Natural killer cell (primary cell): ENCODE measurements around the gene CSE1L. TPM values are rescaled to one million over a fixed set of nuclear protein-coding genes. Genes with fewer than 3 reads are reported as not detected.
A peak's percentile ranks its signal among the peaks of the same experiment; 100 is the strongest.
"Not testable (repeated sequence)": the region's sequence is repeated elsewhere in the genome, so short reads cannot be mapped to it uniquely, and the experiment has no call there.

Source experiments
- ATAC-seq, 3 donors: fragments of 150-1000 bp in 2 of 3; fragments of 200-7000 bp in 1 of 3; cut with Tn5 transposase; 1 replicate in 1 of 3; 2 replicates in 2 of 3; pipeline ENCODE4 v1.10.0; 2021; ENCODE audit warnings: mild to moderate bottlenecking in 2 of 3, moderate library complexity in 2 of 3
- DNase-seq, 2 donors: peaks; one replicate each; pipeline versions ENCODE4 v3.0.0 to v3.0.0-alpha.2; 2013 to 2021; ENCODE audit warnings: mixed read lengths in 1 of 2
- H3K27ac ChIP-seq: one replicate; pipeline ENCODE4 v1.5.1; 2013; ENCODE audit warnings: mild to moderate bottlenecking, low read length
- H3K27me3 ChIP-seq: one replicate; pipeline ENCODE4 v1.6.1; 2013; ENCODE audit warnings: low read length; ENCODE audit not compliant: control insufficient read depth, insufficient read depth
- H3K36me3 ChIP-seq: one replicate; pipeline ENCODE4 v1.6.1; 2013; ENCODE audit warnings: low read length; ENCODE audit not compliant: control insufficient read depth, insufficient read depth
- H3K4me1 ChIP-seq: one replicate; pipeline ENCODE4 v1.6.1; 2013; ENCODE audit warnings: low read length; ENCODE audit not compliant: control insufficient read depth, insufficient read depth
- H3K4me3 ChIP-seq: one replicate; pipeline ENCODE4 v1.5.1; 2013; ENCODE audit warnings: low read length
- H3K9me3 ChIP-seq: one replicate; pipeline ENCODE4 v1.6.1; 2013; ENCODE audit warnings: low read length; ENCODE audit not compliant: control insufficient read depth, insufficient read depth
- H3K27ac Mint-ChIP-seq, 2 donors: one replicate each; pipeline ENCODE4 v1.8.0; 2022; ENCODE audit warnings: mild to moderate bottlenecking in 2 of 2, mixed read lengths in 2 of 2, moderate library complexity in 1 of 2
- H3K27me3 Mint-ChIP-seq, 2 donors: one replicate each; pipeline ENCODE4 v1.8.0; 2022; ENCODE audit warnings: low read depth in 2 of 2, mixed read lengths in 2 of 2
- H3K36me3 Mint-ChIP-seq: one replicate; pipeline ENCODE4 v1.8.0; 2022; ENCODE audit warnings: mixed read lengths
- H3K4me1 Mint-ChIP-seq, 2 donors: one replicate each; pipeline ENCODE4 v1.8.0; 2022; ENCODE audit warnings: mixed read lengths in 2 of 2
- H3K4me3 Mint-ChIP-seq: one replicate; pipeline ENCODE4 v1.8.0; 2022; ENCODE audit warnings: mild to moderate bottlenecking, moderate library complexity, mixed read lengths
- H3K9me3 Mint-ChIP-seq, 2 donors: one replicate each; pipeline ENCODE4 v1.8.0; 2022; ENCODE audit warnings: mixed read lengths in 2 of 2
- WGBS: methylation state at CpG from one replicate; pipeline ENCODE4 v1.1.7; 2013; ENCODE audit warnings: missing lambda C conversion rate; ENCODE audit not compliant: insufficient coverage; 5-methylcytosine and 5-hydroxymethylcytosine counted together
- intact Hi-C: fragments of 100-400 bp; cut with micrococcal nuclease; formaldehyde crosslinking; loops from one replicate; pipeline ENCODE4 v1.14.2; 2022
- total RNA-seq, 4 donors: library from RNA; stranded (reverse); fragments of 120-200 nt in 1 of 4; gene quantifications; one replicate each; pipeline versions ENCODE4 v1.2.3 to v1.2.4, GENCODE V29; 2013 to 2022
- TF ChIP-seq, protein P1 (sequence below): fragments of 200-600 bp; IDR thresholded peaks from one replicate; pipeline ENCODE4 v1.8.0; 2022; ENCODE audit warnings: antibody characterized with exemption

CSE1L gene
- total RNA-seq, 3 donors from 2014 or later (not counting 1 experiment from before 2014, with no cell fraction given) = 24.6 to 29.5 (median 25.8) TPM

- H3K9me3 Mint-ChIP-seq = no peaks in the 10 kb centered on the region
- intact Hi-C loops = no loop called here
- Histone ChIP-seq H3K27ac (no peak overlapping the region), H3K4me1 (peaks cover 5% of the 10 kb centered on the region), H3K36me3 (peaks cover 8% of the 10 kb centered on the region), H3K9me3 (no peaks in the 10 kb centered on the region), H3K27me3 (no peaks in the 10 kb centered on the region), H3K4me3 (no peak overlapping the region)
- H3K4me1 Mint-ChIP-seq = peaks cover 9 to 20% of the 10 kb centered on the region in 2 donors
- 57% methylated on average over 2 of the region's 4 CpGs for WGBS
- no peaks in the 10 kb centered on the region for H3K27me3 Mint-ChIP-seq
- H3K36me3 Mint-ChIP-seq = no peaks in the 10 kb centered on the region
- ATAC-seq (no peak), DNase-seq (no peak)
- no peak overlapping the region for H3K4me3 Mint-ChIP-seq
- H3K27ac Mint-ChIP-seq = no peak overlapping the region
- TF ChIP-seq, protein P1, sequence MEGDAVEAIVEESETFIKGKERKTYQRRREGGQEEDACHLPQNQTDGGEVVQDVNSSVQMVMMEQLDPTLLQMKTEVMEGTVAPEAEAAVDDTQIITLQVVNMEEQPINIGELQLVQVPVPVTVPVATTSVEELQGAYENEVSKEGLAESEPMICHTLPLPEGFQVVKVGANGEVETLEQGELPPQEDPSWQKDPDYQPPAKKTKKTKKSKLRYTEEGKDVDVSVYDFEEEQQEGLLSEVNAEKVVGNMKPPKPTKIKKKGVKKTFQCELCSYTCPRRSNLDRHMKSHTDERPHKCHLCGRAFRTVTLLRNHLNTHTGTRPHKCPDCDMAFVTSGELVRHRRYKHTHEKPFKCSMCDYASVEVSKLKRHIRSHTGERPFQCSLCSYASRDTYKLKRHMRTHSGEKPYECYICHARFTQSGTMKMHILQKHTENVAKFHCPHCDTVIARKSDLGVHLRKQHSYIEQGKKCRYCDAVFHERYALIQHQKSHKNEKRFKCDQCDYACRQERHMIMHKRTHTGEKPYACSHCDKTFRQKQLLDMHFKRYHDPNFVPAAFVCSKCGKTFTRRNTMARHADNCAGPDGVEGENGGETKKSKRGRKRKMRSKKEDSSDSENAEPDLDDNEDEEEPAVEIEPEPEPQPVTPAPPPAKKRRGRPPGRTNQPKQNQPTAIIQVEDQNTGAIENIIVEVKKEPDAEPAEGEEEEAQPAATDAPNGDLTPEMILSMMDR = no peak
Measured at GRCh38 chr20:49054056-49054643, 8.0 kb downstream of the CSE1L start.

GRCh38 chr20:49063279-49063678 is 17.2 kb downstream of the CSE1L start:
- peaks cover 41% of the 10 kb centered on the region for H3K36me3 ChIP-seq
- Mint-ChIP-seq H3K27ac (no peak overlapping the region), H3K36me3 (no peaks in the 10 kb centered on the region), H3K27me3 (no peaks in the 10 kb centered on the region), H3K9me3 (no peaks in the 10 kb centered on the region), H3K4me1 (no peaks in the 10 kb centered on the region), H3K4me3 (no peak overlapping the region)
- H3K27me3 ChIP-seq = no peaks in the 10 kb centered on the region
- no peak overlapping the region for H3K4me3 ChIP-seq
- H3K27ac ChIP-seq = no peak overlapping the region
- intact Hi-C loops = no loop called here
- DNase-seq = no peak
- no peaks in the 10 kb centered on the region for H3K9me3 ChIP-seq
- no peaks in the 10 kb centered on the region for H3K4me1 ChIP-seq
- no peak for ATAC-seq
- WGBS = 94% methylated on average over 3 of the region's 3 CpGs
- TF ChIP-seq, protein P1 = no peak

- Mint-ChIP-seq H3K27ac (peak overlapping the region in 1 of 2 donors; percentile 66), H3K4me3 (no peak overlapping the region), H3K4me1 (no peaks in the 10 kb centered on the region), H3K36me3 (peaks cover 7% of the 10 kb centered on the region), H3K27me3 (no peaks in the 10 kb centered on the region), H3K9me3 (no peaks in the 10 kb centered on the region)
- Histone ChIP-seq H3K27ac (no peak overlapping the region), H3K36me3 (peaks cover 69% of the 10 kb centered on the region), H3K9me3 (no peaks in the 10 kb centered on the region), H3K4me1 (no peaks in the 10 kb centered on the region), H3K4me3 (no peak overlapping the region), H3K27me3 (no peaks in the 10 kb centered on the region)
- TF ChIP-seq, protein P1 = no peak
- 95% methylated on average over 2 of the region's 2 CpGs for WGBS
- DNase-seq (no peak), ATAC-seq (no peak)
- intact Hi-C loops = no loop called here
Measured at GRCh38 chr20:49074521-49074920, 28.4 kb downstream of the CSE1L start.

- no peak overlapping the region for H3K4me3 ChIP-seq
- Mint-ChIP-seq H3K27ac (no peak overlapping the region), H3K9me3 (no peaks in the 10 kb centered on the region), H3K4me1 (no peaks in the 10 kb centered on the region), H3K4me3 (no peak overlapping the region), H3K27me3 (no peaks in the 10 kb centered on the region), H3K36me3 (peaks cover 8% of the 10 kb centered on the region)
- H3K27ac ChIP-seq = no peak overlapping the region
- H3K36me3 ChIP-seq = peaks cover 56% of the 10 kb centered on the region
- TF ChIP-seq, protein P1 = no peak
- intact Hi-C loops = no loop called here
- WGBS = no CpG with 5 or more reads among the region's 3 CpGs
- H3K27me3 ChIP-seq = no peaks in the 10 kb centered on the region
- DNase-seq (no peak), ATAC-seq (no peak)
- no peaks in the 10 kb centered on the region for H3K4me1 ChIP-seq
- H3K9me3 ChIP-seq = no peaks in the 10 kb centered on the region
Measured at GRCh38 chr20:49078310-49078709, 32.2 kb downstream of the CSE1L start.

GRCh38 chr20:49082295-49082694 is 36.2 kb downstream of the CSE1L start:
- ATAC-seq, H3K9me3 Mint-ChIP-seq, intact Hi-C loops, DNase-seq, H3K27ac ChIP-seq, H3K27me3 Mint-ChIP-seq, H3K4me3 ChIP-seq, H3K27ac Mint-ChIP-seq, H3K27me3 ChIP-seq, H3K4me3 Mint-ChIP-seq, H3K4me1 ChIP-seq, H3K4me1 Mint-ChIP-seq, H3K9me3 ChIP-seq: not testable (repeated sequence)
- H3K36me3 ChIP-seq = peaks cover 65% of the 10 kb centered on the region
- 95% methylated on average over 12 of the region's 12 CpGs for WGBS
- peaks cover 24% of the 10 kb centered on the region for H3K36me3 Mint-ChIP-seq
